GM10266 (cell line): ENCODE measurements around the gene DAZAP1.
A peak's percentile ranks its signal among the peaks of the same experiment; 100 is the strongest.

Source experiments
- DNase-seq: peaks from one replicate; pipeline ENCODE4 v3.0.0; 2012; ENCODE audit errors: extremely low spot score
- TF ChIP-seq, protein P1 (sequence below): IDR thresholded peaks from 2 replicates; pipeline ENCODE4 v1.5.1; 2012; ENCODE audit warnings: mild to moderate bottlenecking, low read depth; ENCODE audit not compliant: control insufficient read depth, insufficient read depth; ENCODE audit errors: missing control alignments

The DAZAP1 gene

DNA sequence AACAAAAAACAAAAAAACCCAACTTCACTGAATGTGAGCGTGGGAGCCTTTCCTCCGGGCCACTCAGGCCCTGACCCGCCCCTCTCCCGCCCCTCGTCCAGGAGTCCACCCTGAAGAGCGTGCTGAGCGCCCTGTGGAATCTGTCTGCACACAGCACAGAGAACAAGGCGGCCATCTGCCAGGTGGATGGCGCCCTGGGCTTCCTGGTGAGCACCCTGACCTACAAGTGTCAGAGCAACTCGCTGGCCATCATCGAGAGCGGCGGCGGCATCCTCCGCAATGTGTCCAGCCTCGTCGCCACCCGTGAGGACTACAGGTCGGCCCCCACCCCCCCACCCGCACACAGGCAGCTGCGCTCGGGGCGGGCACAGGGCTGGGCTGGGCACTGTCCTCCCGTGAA, 54.5 kb downstream of the DAZAP1 start:
- TF ChIP-seq, protein P1, sequence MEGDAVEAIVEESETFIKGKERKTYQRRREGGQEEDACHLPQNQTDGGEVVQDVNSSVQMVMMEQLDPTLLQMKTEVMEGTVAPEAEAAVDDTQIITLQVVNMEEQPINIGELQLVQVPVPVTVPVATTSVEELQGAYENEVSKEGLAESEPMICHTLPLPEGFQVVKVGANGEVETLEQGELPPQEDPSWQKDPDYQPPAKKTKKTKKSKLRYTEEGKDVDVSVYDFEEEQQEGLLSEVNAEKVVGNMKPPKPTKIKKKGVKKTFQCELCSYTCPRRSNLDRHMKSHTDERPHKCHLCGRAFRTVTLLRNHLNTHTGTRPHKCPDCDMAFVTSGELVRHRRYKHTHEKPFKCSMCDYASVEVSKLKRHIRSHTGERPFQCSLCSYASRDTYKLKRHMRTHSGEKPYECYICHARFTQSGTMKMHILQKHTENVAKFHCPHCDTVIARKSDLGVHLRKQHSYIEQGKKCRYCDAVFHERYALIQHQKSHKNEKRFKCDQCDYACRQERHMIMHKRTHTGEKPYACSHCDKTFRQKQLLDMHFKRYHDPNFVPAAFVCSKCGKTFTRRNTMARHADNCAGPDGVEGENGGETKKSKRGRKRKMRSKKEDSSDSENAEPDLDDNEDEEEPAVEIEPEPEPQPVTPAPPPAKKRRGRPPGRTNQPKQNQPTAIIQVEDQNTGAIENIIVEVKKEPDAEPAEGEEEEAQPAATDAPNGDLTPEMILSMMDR: no peak
- DNase-seq: no peak

- no peak for DNase-seq
- TF ChIP-seq, protein P1: peak; percentile 42
Observed at GRCh38 chr19:1465191-1466016, 58.0 kb downstream of the DAZAP1 start.

DNA sequence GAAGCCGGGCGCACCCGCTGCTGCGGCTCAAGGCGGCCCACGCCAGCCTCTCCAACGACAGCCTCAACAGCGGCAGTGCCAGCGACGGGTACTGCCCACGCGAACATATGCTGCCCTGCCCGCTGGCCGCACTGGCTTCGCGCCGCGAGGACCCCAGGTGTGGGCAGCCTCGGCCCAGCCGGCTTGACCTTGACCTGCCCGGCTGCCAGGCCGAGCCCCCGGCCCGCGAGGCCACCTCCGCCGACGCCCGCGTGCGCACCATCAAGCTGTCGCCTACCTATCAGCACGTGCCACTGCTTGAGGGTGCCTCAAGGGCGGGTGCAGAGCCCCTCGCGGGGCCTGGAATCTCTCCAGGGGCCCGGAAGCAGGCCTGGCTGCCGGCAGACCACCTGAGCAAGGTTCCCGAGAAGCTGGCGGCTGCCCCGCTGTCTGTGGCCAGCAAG, 58.7 kb downstream of the DAZAP1 start:
- TF ChIP-seq, protein P1: no peak
- no peak for DNase-seq

GRCh38 chr19:1466461-1467214, 59.3 kb downstream of the DAZAP1 start:
- TF ChIP-seq, protein P1: no peak
- no peak for DNase-seq

- TF ChIP-seq, protein P1: no peak
- DNase-seq: no peak
Observed at GRCh38 chr19:1467215-1467489, 59.8 kb downstream of the DAZAP1 start.

DNA sequence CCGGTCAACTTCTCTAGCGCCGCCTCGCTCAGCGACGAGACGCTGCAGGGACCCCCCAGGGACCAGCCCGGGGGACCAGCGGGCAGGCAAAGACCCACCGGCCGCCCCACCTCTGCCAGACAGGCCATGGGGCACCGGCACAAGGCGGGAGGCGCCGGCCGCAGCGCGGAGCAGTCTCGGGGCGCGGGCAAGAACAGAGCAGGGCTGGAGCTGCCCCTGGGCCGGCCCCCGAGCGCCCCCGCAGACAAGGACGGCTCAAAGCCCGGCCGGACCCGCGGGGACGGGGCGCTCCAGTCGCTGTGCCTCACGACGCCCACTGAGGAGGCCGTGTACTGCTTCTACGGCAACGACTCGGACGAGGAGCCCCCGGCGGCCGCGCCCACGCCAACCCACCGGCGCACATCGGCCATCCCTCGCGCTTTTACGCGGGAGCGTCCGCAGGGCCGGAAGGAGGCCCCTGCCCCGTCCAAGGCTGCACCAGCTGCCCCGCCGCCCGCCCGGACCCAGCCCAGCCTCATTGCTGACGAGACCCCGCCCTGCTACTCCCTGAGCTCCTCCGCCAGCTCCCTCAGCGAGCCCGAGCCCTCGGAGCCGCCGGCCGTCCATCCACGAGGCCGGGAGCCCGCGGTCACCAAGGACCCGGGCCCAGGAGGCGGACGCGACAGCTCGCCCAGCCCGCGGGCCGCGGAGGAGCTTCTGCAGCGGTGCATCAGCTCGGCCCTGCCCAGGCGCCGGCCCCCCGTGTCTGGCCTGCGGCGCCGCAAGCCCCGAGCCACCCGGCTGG, 60.3 kb downstream of the DAZAP1 start:
- DNase-seq: no peak
- TF ChIP-seq, protein P1: no peak
